Activated T-cell treated with anti-CD3 and anti-CD28 coated beads for 48 hours (primary cell): ENCODE measurements around the gene BSN.

Source experiments
- DNase-seq: peaks from one replicate; pipeline ENCODE4 v3.0.0-alpha.2; 2020; ENCODE audit warnings: low read depth

Gene BSN, protein sequence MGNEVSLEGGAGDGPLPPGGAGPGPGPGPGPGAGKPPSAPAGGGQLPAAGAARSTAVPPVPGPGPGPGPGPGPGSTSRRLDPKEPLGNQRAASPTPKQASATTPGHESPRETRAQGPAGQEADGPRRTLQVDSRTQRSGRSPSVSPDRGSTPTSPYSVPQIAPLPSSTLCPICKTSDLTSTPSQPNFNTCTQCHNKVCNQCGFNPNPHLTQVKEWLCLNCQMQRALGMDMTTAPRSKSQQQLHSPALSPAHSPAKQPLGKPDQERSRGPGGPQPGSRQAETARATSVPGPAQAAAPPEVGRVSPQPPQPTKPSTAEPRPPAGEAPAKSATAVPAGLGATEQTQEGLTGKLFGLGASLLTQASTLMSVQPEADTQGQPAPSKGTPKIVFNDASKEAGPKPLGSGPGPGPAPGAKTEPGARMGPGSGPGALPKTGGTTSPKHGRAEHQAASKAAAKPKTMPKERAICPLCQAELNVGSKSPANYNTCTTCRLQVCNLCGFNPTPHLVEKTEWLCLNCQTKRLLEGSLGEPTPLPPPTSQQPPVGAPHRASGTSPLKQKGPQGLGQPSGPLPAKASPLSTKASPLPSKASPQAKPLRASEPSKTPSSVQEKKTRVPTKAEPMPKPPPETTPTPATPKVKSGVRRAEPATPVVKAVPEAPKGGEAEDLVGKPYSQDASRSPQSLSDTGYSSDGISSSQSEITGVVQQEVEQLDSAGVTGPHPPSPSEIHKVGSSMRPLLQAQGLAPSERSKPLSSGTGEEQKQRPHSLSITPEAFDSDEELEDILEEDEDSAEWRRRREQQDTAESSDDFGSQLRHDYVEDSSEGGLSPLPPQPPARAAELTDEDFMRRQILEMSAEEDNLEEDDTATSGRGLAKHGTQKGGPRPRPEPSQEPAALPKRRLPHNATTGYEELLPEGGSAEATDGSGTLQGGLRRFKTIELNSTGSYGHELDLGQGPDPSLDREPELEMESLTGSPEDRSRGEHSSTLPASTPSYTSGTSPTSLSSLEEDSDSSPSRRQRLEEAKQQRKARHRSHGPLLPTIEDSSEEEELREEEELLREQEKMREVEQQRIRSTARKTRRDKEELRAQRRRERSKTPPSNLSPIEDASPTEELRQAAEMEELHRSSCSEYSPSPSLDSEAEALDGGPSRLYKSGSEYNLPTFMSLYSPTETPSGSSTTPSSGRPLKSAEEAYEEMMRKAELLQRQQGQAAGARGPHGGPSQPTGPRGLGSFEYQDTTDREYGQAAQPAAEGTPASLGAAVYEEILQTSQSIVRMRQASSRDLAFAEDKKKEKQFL (N-terminal part only)

GRCh38 chr3:49553692-49554632 lies at the start of gene BSN:
BSN (plus strand) TSS chr3:49554477; CDS start chr3:49554603, 126 bp downstream.
- DNase-seq = peak; percentile 91

- no peak for DNase-seq
Observed at GRCh38 chr3:49506906-49507305, 47.4 kb upstream of the BSN start.

- DNase-seq = no peak
Observed at GRCh38 chr3:49509028-49509561, 45.2 kb upstream of the BSN start.

GRCh38 chr3:49511639-49512038 lies 42.6 kb upstream of the BSN start:
- DNase-seq = no peak

- no peak for DNase-seq
Observed at GRCh38 chr3:49512781-49513355, 41.4 kb upstream of the BSN start.

- DNase-seq = no peak
Observed at GRCh38 chr3:49513494-49514124, 40.7 kb upstream of the BSN start.

- DNase-seq = no peak
Observed at GRCh38 chr3:49518016-49518415, 36.3 kb upstream of the BSN start.

- no peak for DNase-seq
Observed at GRCh38 chr3:49518441-49518840, 35.8 kb upstream of the BSN start.

GRCh38 chr3:49519296-49519695 lies 35.0 kb upstream of the BSN start:
- no peak for DNase-seq

- DNase-seq = no peak
Observed at GRCh38 chr3:49519916-49520385, 34.3 kb upstream of the BSN start.

DNA sequence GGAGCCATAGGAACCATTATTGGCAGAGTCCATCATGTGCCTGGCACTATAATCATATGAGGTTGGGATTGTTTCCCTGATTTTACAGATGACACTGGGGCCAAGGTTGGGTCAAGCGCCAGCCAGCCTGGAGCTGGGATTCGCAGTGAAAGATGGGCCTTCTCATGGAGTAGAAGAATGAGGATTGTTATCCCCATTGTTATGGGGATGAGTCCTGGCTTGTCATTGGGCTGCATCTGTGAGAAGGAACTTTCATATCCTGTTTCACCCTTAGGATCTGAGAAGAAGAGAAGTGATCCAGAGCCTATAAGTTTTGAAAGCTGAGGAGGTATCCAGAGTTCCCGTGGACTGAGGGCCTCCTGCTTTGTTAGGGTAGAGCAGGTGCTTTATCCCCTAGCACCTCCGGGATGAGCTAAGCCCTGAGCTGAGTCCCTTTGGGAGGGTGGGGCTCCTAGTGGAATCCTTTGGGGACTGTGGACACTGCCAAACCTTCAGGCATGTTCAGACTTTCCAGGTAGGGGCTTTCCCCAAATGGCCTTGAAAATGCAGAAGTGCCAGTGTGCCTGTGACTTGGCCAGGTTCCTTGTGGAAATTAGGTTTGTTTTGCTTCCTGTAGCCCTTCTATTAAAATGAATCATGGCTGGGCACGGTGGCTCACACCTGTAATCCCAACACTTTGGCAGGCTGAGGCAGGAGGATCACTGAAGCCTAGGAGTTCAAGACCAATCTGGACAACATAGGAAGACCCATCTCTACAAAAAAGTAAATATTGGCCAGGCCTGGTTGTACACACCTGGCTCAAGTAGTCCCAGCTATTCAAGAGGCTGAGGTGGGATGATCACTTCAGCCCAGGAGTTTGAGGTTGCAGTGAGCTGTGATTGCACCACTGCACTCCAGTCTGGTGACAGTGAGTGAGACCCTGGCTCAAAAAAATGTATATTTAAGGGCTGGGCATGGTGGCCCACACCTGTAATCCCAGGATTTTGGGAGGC lies 30.2 kb upstream of the BSN start:
- no peak for DNase-seq

GRCh38 chr3:49529567-49529966 lies 24.7 kb upstream of the BSN start:
- peak; percentile 7 for DNase-seq

DNA sequence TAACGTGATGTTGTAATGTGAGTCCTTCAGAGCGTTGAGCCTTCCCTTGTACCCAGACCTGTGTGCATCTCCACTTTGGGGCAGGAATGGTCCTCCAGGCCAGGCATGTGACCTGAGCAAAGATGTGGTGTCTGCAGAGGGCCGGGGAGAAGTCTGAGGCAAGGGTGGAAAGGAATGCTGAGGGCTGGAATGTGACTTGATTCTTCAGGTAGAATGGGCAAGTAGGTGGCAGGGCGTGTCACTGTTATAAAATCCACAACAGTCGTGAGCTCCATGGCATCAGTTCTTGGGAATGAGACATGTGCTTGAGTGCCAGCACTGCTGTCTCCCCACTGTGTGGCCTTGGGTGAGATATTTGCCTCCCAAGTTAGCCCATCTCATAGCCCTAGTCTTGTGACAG lies 24.0 kb upstream of the BSN start:
- DNase-seq = no peak

DNA sequence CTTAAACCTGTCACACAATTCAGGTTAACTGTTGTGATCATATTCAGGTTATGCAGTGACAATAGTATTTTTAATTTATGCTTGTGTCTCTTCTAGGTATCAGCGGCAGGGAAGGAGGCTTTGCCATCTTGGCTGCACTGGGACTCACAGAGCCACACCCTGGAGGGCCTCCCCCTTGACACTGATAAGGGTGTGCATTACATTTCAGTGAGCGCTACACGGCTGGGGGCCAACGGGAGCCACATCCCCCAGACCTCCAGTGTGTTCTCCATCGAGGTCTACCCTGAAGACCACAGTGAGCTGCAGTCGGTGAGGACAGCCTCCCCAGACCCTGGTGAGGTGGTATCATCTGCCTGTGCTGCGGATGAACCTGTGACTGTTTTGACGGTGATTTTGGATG lies 23.6 kb upstream of the BSN start:
- no peak for DNase-seq

GRCh38 chr3:49531218-49531617 lies 23.1 kb upstream of the BSN start:
- no peak for DNase-seq

DNA sequence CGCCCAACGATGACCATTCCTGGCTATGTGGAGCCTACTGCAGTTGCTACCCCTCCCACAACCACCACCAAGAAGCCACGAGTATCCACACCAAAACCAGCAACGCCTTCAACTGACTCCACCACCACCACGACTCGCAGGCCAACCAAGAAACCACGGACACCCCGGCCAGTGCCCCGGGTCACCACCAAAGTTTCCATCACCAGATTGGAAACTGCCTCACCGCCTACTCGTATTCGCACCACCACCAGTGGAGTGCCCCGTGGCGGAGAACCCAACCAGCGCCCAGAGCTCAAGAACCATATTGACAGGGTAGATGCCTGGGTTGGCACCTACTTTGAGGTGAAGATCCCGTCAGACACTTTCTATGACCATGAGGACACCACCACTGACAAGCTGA lies 22.6 kb upstream of the BSN start:
- DNase-seq = no peak

DNA sequence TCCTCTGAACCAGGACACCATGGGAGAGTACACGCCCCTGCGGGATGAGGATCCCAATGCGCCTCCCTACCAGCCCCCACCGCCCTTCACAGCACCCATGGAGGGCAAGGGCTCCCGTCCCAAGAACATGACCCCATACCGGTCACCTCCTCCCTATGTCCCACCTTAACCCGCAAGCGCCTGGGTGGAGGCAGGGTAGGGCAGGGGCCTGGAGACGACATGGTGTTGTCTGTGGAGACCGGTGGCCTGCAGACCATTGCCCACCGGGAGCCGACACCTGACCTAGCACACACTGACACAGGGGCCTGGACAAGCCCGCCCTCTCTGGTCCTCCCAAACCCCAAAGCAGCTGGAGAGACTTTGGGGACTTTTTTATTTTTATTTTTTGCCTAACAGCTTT lies 21.2 kb upstream of the BSN start:
- DNase-seq = no peak

- DNase-seq = no peak
Observed at GRCh38 chr3:49533786-49534519, 20.3 kb upstream of the BSN start.
